Measurements from ENCODE around the gene PCNX2. TPM values are rescaled to one million over a fixed set of nuclear protein-coding genes. Genes with fewer than 3 reads are reported as not detected.

The PCNX2 gene
- total RNA-seq, 1 experiment from 2014 or later: 11.0 TPM

DNA sequence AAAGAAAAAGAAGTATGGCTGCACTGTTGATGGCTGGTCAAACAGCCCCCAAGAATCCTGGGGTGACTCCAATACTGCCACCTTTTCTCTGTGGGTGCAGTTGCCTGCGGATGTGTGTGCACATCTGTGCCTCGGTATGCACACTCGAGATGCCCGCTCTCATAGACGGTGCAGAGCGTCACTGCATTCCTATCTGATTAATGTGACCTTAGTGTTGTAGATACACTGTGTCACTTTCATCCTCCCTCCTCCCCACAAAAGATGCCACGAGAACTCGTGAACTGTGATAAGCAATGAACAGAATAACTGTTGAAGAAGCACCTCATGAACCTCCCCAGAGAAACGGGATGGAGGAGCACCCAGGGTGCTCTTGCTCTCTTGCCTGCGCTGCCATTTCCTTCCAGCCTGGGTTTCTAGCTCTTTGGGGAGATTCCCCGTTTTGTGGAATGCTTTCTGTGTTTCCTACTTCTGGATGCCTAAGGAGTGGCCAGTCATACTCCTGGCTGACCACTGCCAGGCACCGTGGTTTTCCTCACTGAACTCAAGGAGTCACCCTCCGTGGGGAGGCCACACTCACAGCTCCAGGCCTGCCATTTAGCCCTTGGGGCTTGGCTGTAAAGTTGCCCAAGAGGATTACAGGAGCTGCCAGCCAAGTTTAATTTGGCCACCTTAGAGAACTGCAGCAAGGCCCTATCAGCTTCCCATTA, 313.1 kb downstream of the PCNX2 start:
- no peaks in the 10 kb centered on the region for H3K27me3 ChIP-seq (replicated peaks)
- H3K27ac ChIP-seq: peak overlapping the region; percentile 84
- H3K4me1 ChIP-seq (replicated peaks): peaks cover 43% of the 10 kb centered on the region
- no peak overlapping the region for H3K4me3 ChIP-seq
- no peaks in the 10 kb centered on the region for H3K9me3 ChIP-seq (replicated peaks)
- DNase-seq (ENCODE audit: low read depth in 1 of 2, low spot score in 2 of 2): peak; percentile 80 to 87
- H3K36me3 ChIP-seq: peaks cover 9% of the 10 kb centered on the region; the same call in 1 of the 2 replicates

DNA sequence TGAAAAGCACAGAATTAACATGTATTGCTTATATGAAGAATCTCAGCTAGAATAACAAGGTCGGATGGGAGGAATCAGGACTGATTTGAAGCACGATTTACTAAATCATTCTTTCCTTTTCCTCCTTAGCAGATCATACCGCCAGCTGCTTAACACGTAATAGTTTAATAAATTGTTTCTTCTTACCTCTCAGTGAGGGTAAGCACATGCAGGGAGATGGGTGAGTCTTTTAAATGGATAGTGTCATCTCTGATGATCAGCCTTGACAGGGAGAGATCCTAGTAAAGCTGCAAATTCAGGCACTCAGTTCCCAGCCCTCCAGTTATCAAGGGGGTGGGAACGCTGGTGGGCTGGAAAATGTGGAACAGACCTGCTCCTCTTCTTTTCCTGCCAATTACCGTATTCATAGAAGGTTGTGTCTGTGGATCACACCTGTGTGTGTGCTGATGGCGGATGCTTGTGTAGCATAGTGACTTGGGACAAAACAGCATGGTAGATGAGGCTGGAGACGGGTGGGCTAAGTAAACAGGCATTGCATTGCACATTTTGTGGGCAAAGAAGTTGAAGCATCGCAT, 314.5 kb downstream of the PCNX2 start:
- Histone ChIP-seq H3K4me1 (replicated peaks) (peaks cover 46% of the 10 kb centered on the region), H3K27ac (no peak overlapping the region), H3K4me3 (no peak overlapping the region), H3K27me3 (replicated peaks) (no peaks in the 10 kb centered on the region), H3K9me3 (replicated peaks) (no peaks in the 10 kb centered on the region), H3K36me3 (peaks cover 21% of the 10 kb centered on the region; the same call in 1 of the 2 replicates)
- no peak for DNase-seq (ENCODE audit: low read depth in 1 of 2, low spot score in 2 of 2)

DNA sequence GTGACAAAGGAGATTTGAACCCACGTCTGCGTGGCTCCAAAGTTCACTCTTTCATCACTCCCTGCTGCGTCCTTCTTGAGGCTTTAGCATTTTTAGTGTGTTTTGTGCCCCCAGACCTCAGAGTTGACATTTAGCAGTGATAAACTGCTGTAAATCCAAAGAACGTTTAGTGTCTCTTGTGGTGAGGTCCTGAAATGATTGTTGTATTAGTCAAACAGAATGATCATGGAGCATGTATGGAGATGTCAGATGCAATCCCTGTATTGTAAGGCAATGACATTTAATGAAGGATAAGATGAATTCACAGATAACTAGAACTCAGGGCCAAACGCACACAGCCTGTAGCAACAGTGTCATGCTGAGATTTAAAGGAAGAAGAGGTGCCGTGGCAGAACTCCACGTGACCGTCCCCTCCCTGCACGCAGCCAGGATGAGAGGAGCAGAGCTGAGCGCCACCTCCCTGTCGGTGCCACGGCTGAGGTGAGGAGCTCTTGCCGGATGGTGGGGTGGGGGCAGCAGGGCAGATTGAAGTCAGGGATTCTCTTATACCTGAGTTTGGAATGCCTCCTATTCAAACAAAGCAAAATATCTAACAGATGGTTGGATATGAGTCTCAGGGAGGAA, 315.1 kb downstream of the PCNX2 start:
- Histone ChIP-seq H3K9me3 (replicated peaks) (no peaks in the 10 kb centered on the region), H3K27ac (no peak overlapping the region), H3K27me3 (replicated peaks) (no peaks in the 10 kb centered on the region), H3K4me1 (replicated peaks) (peaks cover 46% of the 10 kb centered on the region), H3K36me3 (peaks cover 21% of the 10 kb centered on the region; the same call in 1 of the 2 replicates), H3K4me3 (no peak overlapping the region)
- DNase-seq (ENCODE audit: low read depth in 1 of 2, low spot score in 2 of 2): no peak

DNA sequence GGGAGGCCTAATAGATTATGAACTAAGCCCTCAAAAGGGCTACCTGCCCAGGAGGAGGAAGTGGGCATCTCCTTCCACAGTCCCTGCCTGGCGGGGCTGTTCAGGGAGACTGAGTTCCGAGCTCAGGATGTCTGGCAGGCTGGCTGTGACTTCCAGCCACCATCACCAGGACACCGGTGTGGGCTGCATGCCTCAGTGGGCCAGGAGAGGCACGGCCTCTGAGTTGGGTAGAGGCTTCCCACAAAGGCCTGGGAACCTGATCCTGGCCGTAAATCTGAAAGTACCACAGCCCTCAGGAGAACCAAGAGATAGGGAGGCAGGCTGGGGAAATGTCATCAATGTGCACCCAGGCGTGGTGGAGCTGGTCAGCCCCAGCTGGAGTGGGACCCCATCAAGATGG, 316.0 kb downstream of the PCNX2 start:
- Histone ChIP-seq H3K4me3 (no peak overlapping the region), H3K36me3 (peaks cover 24% of the 10 kb centered on the region), H3K4me1 (replicated peaks) (peaks cover 46% of the 10 kb centered on the region), H3K27me3 (replicated peaks) (no peaks in the 10 kb centered on the region), H3K9me3 (replicated peaks) (no peaks in the 10 kb centered on the region), H3K27ac (no peak overlapping the region)
- DNase-seq (ENCODE audit: low read depth in 1 of 2, low spot score in 2 of 2): no peak

DNA sequence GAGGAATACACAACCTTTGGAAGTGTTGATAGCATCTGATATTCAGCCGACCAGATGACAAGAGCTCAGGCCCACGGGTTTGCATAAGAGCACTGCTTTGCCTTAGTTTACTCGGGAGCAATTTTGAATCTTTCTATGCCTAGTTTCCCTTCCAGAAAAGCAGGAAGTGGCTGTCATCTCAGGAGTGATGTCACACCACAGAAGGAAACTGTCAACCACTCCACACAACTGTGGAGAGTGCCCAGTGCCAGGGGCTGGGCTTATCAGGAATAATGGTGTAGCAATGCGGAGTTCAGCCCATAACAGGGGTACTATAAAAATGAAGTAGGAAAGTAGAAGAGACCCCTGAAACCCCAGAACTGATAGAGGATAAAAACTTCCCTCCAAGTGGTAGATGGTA, 316.7 kb downstream of the PCNX2 start:
- Histone ChIP-seq H3K27me3 (replicated peaks) (no peaks in the 10 kb centered on the region), H3K4me1 (replicated peaks) (peaks cover 46% of the 10 kb centered on the region), H3K27ac (no peak overlapping the region; the same call in 1 of the 2 replicates), H3K9me3 (replicated peaks) (peaks cover 4% of the 10 kb centered on the region; the same call in 1 of the 2 replicates), H3K36me3 (peaks cover 32% of the 10 kb centered on the region), H3K4me3 (no peak overlapping the region)
- no peak for DNase-seq (ENCODE audit: low read depth in 1 of 2, low spot score in 2 of 2)

DNA sequence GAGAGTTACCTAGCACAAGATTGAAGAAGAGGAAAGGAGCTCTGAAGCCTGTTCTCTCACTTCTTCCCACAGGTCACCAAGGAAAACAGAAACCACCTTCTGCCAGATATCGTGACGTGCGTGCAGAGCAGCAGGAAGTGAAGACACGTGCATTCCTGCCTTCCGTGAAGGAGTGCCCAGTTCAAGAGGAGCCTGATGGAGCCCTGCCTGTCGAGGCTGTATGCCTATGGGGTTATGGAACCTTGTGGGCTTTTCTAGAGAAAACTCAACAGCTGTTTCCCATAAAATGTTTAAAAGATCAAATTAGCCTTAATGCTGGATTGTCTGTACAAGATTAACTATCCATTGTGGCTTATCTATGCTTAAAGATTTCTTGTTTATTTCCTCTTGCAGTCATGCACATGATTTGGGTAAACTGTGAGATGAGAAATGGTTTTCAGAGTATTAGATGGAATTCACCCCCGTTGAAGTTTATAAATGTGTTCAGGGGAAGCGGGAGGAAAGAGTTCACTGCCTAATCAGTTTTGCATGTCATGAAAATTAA, 317.4 kb downstream of the PCNX2 start:
- H3K9me3 ChIP-seq (replicated peaks): peaks cover 11% of the 10 kb centered on the region; the same call in 1 of the 2 replicates
- H3K36me3 ChIP-seq: peaks cover 35% of the 10 kb centered on the region
- peaks cover 44% of the 10 kb centered on the region for H3K4me1 ChIP-seq (replicated peaks)
- no peaks in the 10 kb centered on the region for H3K27me3 ChIP-seq (replicated peaks)
- H3K4me3 ChIP-seq: no peak overlapping the region
- DNase-seq (ENCODE audit: low read depth in 1 of 2, low spot score in 2 of 2): peak in 1 of 2 experiments; percentile 50
- peak overlapping the region; percentile 5; the same call in 1 of the 2 replicates for H3K27ac ChIP-seq

DNA sequence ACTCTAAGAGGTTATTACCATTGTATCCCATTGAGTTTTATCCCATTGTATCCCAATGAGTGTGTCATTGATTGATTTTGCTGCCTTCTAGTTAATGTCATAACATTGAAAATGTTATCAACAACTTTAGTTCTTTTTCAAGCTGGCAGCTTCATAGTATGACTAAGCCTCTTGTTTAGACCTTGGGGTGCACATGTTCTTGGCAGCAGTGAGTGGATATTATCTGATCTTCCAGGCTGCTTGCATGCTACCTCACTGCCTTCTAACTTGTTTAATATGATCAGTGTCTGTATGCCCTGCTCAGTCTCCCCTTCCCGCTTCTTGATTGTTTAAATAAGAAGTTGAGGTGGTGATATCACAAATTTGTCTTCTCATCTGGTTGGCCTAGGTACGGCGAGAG, 320.6 kb downstream of the PCNX2 start:
- H3K36me3 ChIP-seq: peaks cover 62% of the 10 kb centered on the region
- DNase-seq (ENCODE audit: low read depth in 1 of 2, low spot score in 2 of 2): no peak
- H3K9me3 ChIP-seq (replicated peaks): peaks cover 11% of the 10 kb centered on the region; the same call in 1 of the 2 replicates
- no peaks in the 10 kb centered on the region for H3K27me3 ChIP-seq (replicated peaks)
- peaks cover 19% of the 10 kb centered on the region for H3K4me1 ChIP-seq (replicated peaks)
- no peak overlapping the region for H3K27ac ChIP-seq
- H3K4me3 ChIP-seq: no peak overlapping the region

DNA sequence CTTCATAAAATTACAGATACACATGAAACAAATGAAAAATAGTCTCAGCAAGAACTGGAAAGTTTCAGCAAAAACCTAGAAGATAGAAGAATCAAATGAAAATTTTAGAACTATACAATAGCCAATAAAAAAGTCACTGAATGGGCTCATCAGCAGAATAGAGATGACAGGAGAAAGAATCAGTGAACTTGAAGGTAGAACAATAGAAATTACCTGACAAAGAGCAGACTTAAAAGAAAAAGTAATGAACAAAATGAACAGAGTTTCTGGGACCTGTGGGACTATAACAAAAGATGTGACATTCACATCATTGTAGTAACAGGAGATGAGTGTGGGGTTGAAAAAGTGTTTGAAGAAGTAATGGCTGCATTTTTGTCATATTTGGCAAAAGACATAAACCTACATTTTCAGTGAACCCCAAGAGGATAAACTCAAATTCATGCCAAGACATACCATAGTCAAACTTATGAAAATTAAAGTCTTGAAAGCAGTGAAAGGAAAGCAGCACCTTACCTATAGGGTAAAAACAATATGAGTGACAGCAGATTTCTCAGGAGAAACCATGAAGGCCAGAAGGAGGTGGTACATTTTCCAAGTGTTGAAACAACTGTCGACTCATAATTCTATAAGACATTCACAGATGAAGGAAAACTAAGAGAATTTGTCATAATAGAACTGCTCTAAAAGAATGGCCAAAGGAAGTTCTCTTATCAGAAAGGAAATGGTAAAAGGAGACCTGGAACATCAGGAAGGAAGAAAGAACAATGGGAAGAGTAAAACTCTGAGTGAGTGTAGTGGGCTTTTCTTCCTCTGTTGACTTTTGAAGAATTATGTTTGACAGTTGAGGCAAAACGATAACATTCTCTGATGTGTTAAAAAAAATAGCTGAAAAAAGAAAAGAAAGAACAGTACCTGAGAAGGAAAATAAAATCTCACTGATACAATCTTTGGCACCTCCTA, 321.6 kb downstream of the PCNX2 start:
- H3K9me3 ChIP-seq (replicated peaks): peaks cover 11% of the 10 kb centered on the region; the same call in 1 of the 2 replicates
- H3K4me1 ChIP-seq (replicated peaks): peaks cover 19% of the 10 kb centered on the region

DNA sequence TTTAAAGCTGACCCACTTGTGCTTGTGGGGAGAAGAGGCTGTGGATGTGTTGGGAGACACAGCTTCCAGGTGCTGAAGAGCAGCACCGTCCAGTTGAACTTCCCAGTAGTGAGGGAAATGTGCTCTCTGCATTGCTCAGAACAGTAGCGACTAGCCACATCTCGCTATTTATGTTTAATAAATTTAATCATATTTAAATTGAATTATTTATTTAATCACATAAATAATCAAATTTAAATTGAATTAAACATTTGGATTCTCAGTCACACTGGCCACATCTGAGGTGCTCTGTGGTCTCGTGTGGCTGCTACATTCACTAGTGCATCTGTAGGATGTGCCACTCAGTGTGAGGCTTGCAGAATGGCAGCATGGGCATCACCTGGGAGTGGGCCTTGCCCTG, 325.0 kb downstream of the PCNX2 start:
- Histone ChIP-seq H3K4me3 (no peak overlapping the region), H3K36me3 (peaks cover 59% of the 10 kb centered on the region), H3K27me3 (replicated peaks) (no peaks in the 10 kb centered on the region), H3K27ac (no peak overlapping the region), H3K4me1 (replicated peaks) (no peaks in the 10 kb centered on the region), H3K9me3 (replicated peaks) (peaks cover 11% of the 10 kb centered on the region; the same call in 1 of the 2 replicates)
- DNase-seq (ENCODE audit: low read depth in 1 of 2, low spot score in 2 of 2): no peak

More for the DNA sequence above, 321.6 kb downstream of the PCNX2 start:
- Histone ChIP-seq H3K36me3 (peaks cover 60% of the 10 kb centered on the region), H3K4me3 (no peak overlapping the region), H3K27ac (no peak overlapping the region), H3K27me3 (replicated peaks) (no peaks in the 10 kb centered on the region)
- no peak for DNase-seq (ENCODE audit: low read depth in 1 of 2, low spot score in 2 of 2)

DNA sequence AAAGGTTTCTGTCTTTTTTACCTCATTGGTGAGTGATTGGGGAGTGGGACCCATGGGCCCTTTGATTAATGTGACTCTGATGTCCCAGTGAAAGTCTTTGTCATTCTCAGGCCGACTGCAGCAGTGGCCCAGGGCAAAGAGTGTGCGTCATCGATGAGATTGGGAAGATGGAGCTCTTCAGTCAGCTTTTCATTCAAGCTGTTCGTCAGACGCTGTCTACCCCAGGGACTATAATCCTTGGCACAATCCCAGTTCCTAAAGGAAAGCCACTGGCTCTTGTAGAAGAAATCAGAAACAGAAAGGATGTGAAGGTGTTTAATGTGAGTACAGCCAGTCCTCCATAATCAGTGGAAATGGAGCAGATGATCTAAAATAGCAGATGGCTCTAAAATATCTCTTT, 325.7 kb downstream of the PCNX2 start:
- Histone ChIP-seq H3K27ac (no peak overlapping the region), H3K4me3 (no peak overlapping the region), H3K9me3 (replicated peaks) (peaks cover 11% of the 10 kb centered on the region; the same call in 1 of the 2 replicates), H3K4me1 (replicated peaks) (no peaks in the 10 kb centered on the region), H3K36me3 (peaks cover 57% of the 10 kb centered on the region), H3K27me3 (replicated peaks) (no peaks in the 10 kb centered on the region)
- no peak for DNase-seq (ENCODE audit: low read depth in 1 of 2, low spot score in 2 of 2)

DNA sequence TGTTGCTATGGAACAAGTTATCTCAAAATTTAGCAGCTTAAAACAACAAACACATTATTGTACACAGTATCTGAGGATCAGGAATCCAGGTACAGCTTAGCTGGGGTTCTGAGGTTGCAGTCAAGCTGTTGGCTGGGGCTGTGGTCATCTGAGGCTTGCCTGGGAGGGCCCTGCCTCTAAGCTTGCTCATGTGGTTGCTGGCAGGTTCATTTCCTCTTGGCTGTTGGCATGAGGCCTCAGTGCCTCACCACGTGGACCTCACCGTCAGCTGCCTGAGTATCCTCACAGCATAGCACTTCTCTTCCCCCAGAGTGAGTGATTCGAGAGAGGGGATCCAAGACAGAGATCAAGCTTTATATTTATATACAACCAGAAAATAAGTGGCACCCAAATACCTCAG, 326.6 kb downstream of the PCNX2 start:
- Histone ChIP-seq H3K4me3 (no peak overlapping the region), H3K27me3 (replicated peaks) (no peaks in the 10 kb centered on the region), H3K9me3 (replicated peaks) (peaks cover 8% of the 10 kb centered on the region; the same call in 1 of the 2 replicates), H3K4me1 (replicated peaks) (no peaks in the 10 kb centered on the region), H3K27ac (no peak overlapping the region), H3K36me3 (peaks cover 54% of the 10 kb centered on the region)
- DNase-seq (ENCODE audit: low read depth in 1 of 2, low spot score in 2 of 2): no peak

DNA sequence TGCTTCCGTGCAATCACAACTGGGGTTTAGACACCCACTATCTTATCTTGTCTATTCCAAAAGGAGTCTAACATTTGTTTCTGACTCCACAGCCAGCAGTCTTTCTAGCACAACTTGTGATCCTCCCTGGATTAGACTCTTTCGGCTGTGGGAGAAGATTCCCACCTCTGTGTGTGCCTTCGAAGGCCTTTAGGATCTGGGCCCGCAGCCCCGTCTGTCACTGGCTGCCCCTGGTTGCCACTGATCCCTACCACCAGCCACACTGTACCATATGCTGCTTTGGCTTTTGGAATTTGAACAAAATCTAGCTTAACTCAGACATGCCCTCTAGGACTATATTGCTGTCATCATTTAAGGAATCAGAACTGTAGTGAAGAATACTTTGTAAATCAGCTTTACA, 327.1 kb downstream of the PCNX2 start:
- Histone ChIP-seq H3K9me3 (replicated peaks) (peaks cover 2% of the 10 kb centered on the region; the same call in 1 of the 2 replicates), H3K27me3 (replicated peaks) (no peaks in the 10 kb centered on the region), H3K36me3 (peaks cover 52% of the 10 kb centered on the region), H3K4me3 (no peak overlapping the region), H3K4me1 (replicated peaks) (no peaks in the 10 kb centered on the region), H3K27ac (no peak overlapping the region)
- DNase-seq (ENCODE audit: low read depth in 1 of 2, low spot score in 2 of 2): no peak

DNA sequence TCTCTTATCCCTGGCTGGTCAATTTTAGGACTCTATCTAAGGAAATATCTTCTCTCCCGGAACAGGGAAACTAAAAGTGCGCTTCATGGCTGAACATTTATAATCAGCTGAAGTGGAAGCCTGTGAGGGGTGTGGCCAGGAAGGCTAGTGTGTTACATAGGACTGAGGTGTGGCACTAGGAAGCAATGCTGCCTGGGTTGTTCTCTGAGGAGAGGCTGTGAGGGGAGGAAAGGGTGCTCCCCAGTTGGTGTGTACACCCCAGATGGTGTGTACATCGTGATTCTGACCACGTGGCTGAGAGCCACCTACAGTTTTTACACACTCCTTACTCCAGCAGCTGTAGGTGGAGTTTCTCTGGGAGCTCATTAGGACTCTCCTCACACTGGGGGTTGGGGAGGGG, 328.9 kb downstream of the PCNX2 start:
- Histone ChIP-seq H3K27ac (no peak overlapping the region), H3K9me3 (replicated peaks) (no peaks in the 10 kb centered on the region), H3K4me3 (no peak overlapping the region), H3K27me3 (replicated peaks) (no peaks in the 10 kb centered on the region), H3K4me1 (replicated peaks) (no peaks in the 10 kb centered on the region), H3K36me3 (peaks cover 42% of the 10 kb centered on the region)
- no peak for DNase-seq (ENCODE audit: low read depth in 1 of 2, low spot score in 2 of 2)
